SH-SY5Y (cell line): ENCODE measurements around the gene TTBK1.

Experiments used
- GATA2 ChIP-seq: IDR thresholded peaks from 2 replicates; pipeline ENCODE4 v1.6.1; 2011; ENCODE audit warnings: mild to moderate bottlenecking, low read depth, low read length
- GATA3 ChIP-seq: IDR thresholded peaks from 2 replicates; pipeline ENCODE4 v1.6.1; 2011; ENCODE audit warnings: low read depth, mild to moderate bottlenecking, low read length, moderate library complexity

- TF ChIP-seq GATA3 (no peak), GATA2 (no peak)
Measured at GRCh38 chr6:43199912-43200311, 43.4 kb upstream of the TTBK1 start.
